Kasumi-1 (cell line): ENCODE data around the gene E2F1.
"Not testable (repeated sequence)": the region's sequence is repeated elsewhere in the genome, so short reads cannot be mapped to it uniquely, and the experiment has no call there.

Experiments
- DNase-seq, 2 experiments: peaks; one replicate each; lab custom pipeline; 2025; lab: John Stamatoyannopoulos, UW

Gene E2F1

GRCh38 chr20:33710681-33711445, 24.7 kb upstream of the E2F1 start:
- DNase-seq, result no peak

GRCh38 chr20:33709905-33710541, 23.8 kb upstream of the E2F1 start:
- no peak for DNase-seq

- DNase-seq, result no peak
Observed at GRCh38 chr20:33709398-33709797, 23.2 kb upstream of the E2F1 start.

- no peak for DNase-seq
Observed at GRCh38 chr20:33707668-33708067, 21.5 kb upstream of the E2F1 start.

- no peak for DNase-seq
Observed at GRCh38 chr20:33704197-33704924, 18.2 kb upstream of the E2F1 start.

GRCh38 chr20:33703498-33704137, 17.4 kb upstream of the E2F1 start:
- DNase-seq, result no peak

GRCh38 chr20:33702861-33703260, 16.7 kb upstream of the E2F1 start:
- DNase-seq, result peak in 1 of 2 experiments; percentile 23

- no peak for DNase-seq
Observed at GRCh38 chr20:33701629-33702450, 15.7 kb upstream of the E2F1 start.

GRCh38 chr20:33700696-33701441, 14.7 kb upstream of the E2F1 start:
- not testable (repeated sequence) for DNase-seq

- DNase-seq, result not testable (repeated sequence)
Observed at GRCh38 chr20:33698966-33699365, 12.8 kb upstream of the E2F1 start.

GRCh38 chr20:33697129-33697528, 10.9 kb upstream of the E2F1 start:
- DNase-seq, result no peak

GRCh38 chr20:33696448-33696847, 10.3 kb upstream of the E2F1 start:
- DNase-seq, result no peak

GRCh38 chr20:33694639-33695012, 8.4 kb upstream of the E2F1 start:
- no peak for DNase-seq

GRCh38 chr20:33693741-33694638, 7.8 kb upstream of the E2F1 start:
- DNase-seq, result no peak

- DNase-seq, result no peak
Observed at GRCh38 chr20:33693289-33693688, 7.1 kb upstream of the E2F1 start.

GRCh38 chr20:33689973-33690372, 3.8 kb upstream of the E2F1 start:
- peak; percentile 80 to 81 for DNase-seq

GRCh38 chr20:33689493-33689892, 3.3 kb upstream of the E2F1 start:
- no peak for DNase-seq

- no peak for DNase-seq
Observed at GRCh38 chr20:33688938-33689424, 2.8 kb upstream of the E2F1 start.
